MCF 10A (cell line): ENCODE measurements around the gene CCDC190. TPM values are rescaled to one million over a fixed set of nuclear protein-coding genes. Genes with fewer than 3 reads are reported as not detected.
A peak's percentile ranks its signal among the peaks of the same experiment; 100 is the strongest.
"Not testable (repeated sequence)": the region's sequence is repeated elsewhere in the genome, so short reads cannot be mapped to it uniquely, and the experiment has no call there.

ENCODE experiments used
- BruUV-seq: library from RNA; stranded (reverse); fragments of 400-500 nt; replicated peaks from 2 replicates; lab custom pipeline; 2021; lab: Mats Ljungman, UMichigan
- CTCF ChIA-PET: fragments of 300-600 bp; sonication (Branson Sonifier 250); formaldehyde crosslinking; extraction: SDS; loops from one replicate; lab custom pipeline; 2021; ENCODE audit warnings: antibody characterized with exemption, inconsistent platforms; lab: Yijun Ruan, JAX
- POLR2A ChIA-PET: fragments of 300-600, 350-650 bp; sonication (Branson Sonifier 250); formaldehyde crosslinking; extraction: SDS; loops from one replicate; lab custom pipeline; 2020; ENCODE audit warnings: antibody characterized with exemption, inconsistent platforms; lab: Yijun Ruan, JAX
- DNase-seq: peaks from one replicate; pipeline ENCODE4 v3.0.0-alpha.2; 2018; ENCODE audit not compliant: unreplicated experiment
- H3K27ac Mint-ChIP-seq: one replicate; pipeline ENCODE4 v1.8.0; 2022; ENCODE audit warnings: mild to moderate bottlenecking, low read depth, mixed read lengths; ENCODE audit not compliant: unreplicated experiment
- H3K27me3 Mint-ChIP-seq: one replicate; pipeline ENCODE4 v1.8.0; 2022; ENCODE audit warnings: mixed read lengths; ENCODE audit not compliant: insufficient read depth, unreplicated experiment
- H3K36me3 Mint-ChIP-seq: one replicate; pipeline ENCODE4 v1.8.0; 2022; ENCODE audit warnings: mild to moderate bottlenecking, moderate library complexity, mixed read lengths; ENCODE audit not compliant: insufficient read depth, unreplicated experiment
- H3K4me1 Mint-ChIP-seq: one replicate; pipeline ENCODE4 v1.8.0; 2022; ENCODE audit warnings: mixed read lengths; ENCODE audit not compliant: insufficient read depth, unreplicated experiment
- H3K4me3 Mint-ChIP-seq: one replicate; pipeline ENCODE4 v1.8.0; 2022; ENCODE audit warnings: mild to moderate bottlenecking, moderate library complexity, mixed read lengths; ENCODE audit not compliant: unreplicated experiment
- H3K9me3 Mint-ChIP-seq: one replicate; pipeline ENCODE4 v1.8.0; 2022; ENCODE audit warnings: mixed read lengths; ENCODE audit not compliant: unreplicated experiment
- CTCF ChIP-seq: fragments of 200-600 bp; IDR thresholded peaks from one replicate; pipeline ENCODE4 v1.8.0; 2022; ENCODE audit warnings: antibody characterized with exemption, mild to moderate bottlenecking; ENCODE audit not compliant: unreplicated experiment
- intact Hi-C: fragments of 100-400 bp; cut with micrococcal nuclease; formaldehyde crosslinking; loops from 2 replicates; pipeline ENCODE4 v1.14.1; 2022
- total RNA-seq: library from RNA; stranded (reverse); gene quantifications from 2 replicates; pipeline ENCODE4 v1.2.3, GENCODE V29; 2022

The CCDC190 gene
- total RNA-seq, 1 experiment from 2014 or later: not detected

- BruUV-seq: no TSS peak
- Mint-ChIP-seq H3K27ac (no peak overlapping the region), H3K9me3 (peaks cover 22% of the 10 kb centered on the region), H3K4me3 (no peak overlapping the region), H3K27me3 (peaks cover 54% of the 10 kb centered on the region), H3K36me3 (no peaks in the 10 kb centered on the region), H3K4me1 (no peaks in the 10 kb centered on the region)
- CTCF ChIA-PET: interaction anchor here (0.6 to 3.0 kb wide), 13 partner anchors 12 to 1447 kb away, joined by 3 to 20 read pairs (median 5); partner anchors contain the start of gene CCDC190
- peak; percentile 73 for DNase-seq
- POLR2A ChIA-PET: interaction anchor here (0.6 to 0.7 kb wide), 2 partner anchors 15 to 23 kb away, joined by 4 to 7 read pairs; no protein-coding TSS in a partner anchor
- no peak for TF ChIP-seq CTCF
- intact Hi-C loops: loop anchor here (1.0 kb wide), 1 partner anchor 9 kb away; no protein-coding TSS in a partner anchor
These were observed 13.0 kb upstream of the CCDC190 start for GRCh38 chr1:162873671-162874666.

- no TSS peak for BruUV-seq
- intact Hi-C loops: loop anchor here (1.0 kb wide), 1 partner anchor 8 kb away; no protein-coding TSS in a partner anchor
These were observed 12.0 kb upstream of the CCDC190 start for GRCh38 chr1:162872981-162873380.

GRCh38 chr1:162871417-162871816 is 10.4 kb upstream of the CCDC190 start:
- H3K27ac Mint-ChIP-seq, H3K4me1 Mint-ChIP-seq, DNase-seq, intact Hi-C loops, H3K4me3 Mint-ChIP-seq, BruUV-seq, H3K36me3 Mint-ChIP-seq: not testable (repeated sequence)
- ChIA-PET CTCF (interaction anchor here (0.6 to 3.0 kb wide), 4 partner anchors 11 to 632 kb away, joined by 3 to 20 read pairs (median 8); partner anchors contain the start of gene CCDC190), POLR2A (interaction anchor here (0.6 kb wide), 1 partner anchor 11 kb away, joined by 3 read pairs; no protein-coding TSS in a partner anchor)
- peaks cover 46% of the 10 kb centered on the region for H3K27me3 Mint-ChIP-seq
- peaks cover 22% of the 10 kb centered on the region for H3K9me3 Mint-ChIP-seq

More at GRCh38 chr1:162872981-162873380, 12.0 kb upstream of the CCDC190 start:
- no peak overlapping the region for H3K4me3 Mint-ChIP-seq
- peaks cover 54% of the 10 kb centered on the region for H3K27me3 Mint-ChIP-seq
- no peaks in the 10 kb centered on the region for H3K36me3 Mint-ChIP-seq
- H3K9me3 Mint-ChIP-seq: peaks cover 22% of the 10 kb centered on the region
- ChIA-PET POLR2A (interaction anchor here (1.2 kb wide), 1 partner anchor 14 kb away, joined by 3 read pairs; no protein-coding TSS in a partner anchor), CTCF (interaction anchor here (0.6 to 3.0 kb wide), 7 partner anchors 13 to 440 kb away, joined by 3 to 20 read pairs (median 8); partner anchors contain the start of gene CCDC190)
- no peaks in the 10 kb centered on the region for H3K4me1 Mint-ChIP-seq
- TF ChIP-seq CTCF: no peak
- DNase-seq: no peak
- no peak overlapping the region for H3K27ac Mint-ChIP-seq

GRCh38 chr1:162868972-162869371 is 8.0 kb upstream of the CCDC190 start:
- no peaks in the 10 kb centered on the region for H3K36me3 Mint-ChIP-seq
- ChIA-PET CTCF (interaction anchor here (1.0 to 1.6 kb wide), 4 partner anchors 9 to 299 kb away, joined by 4 to 7 read pairs (median 5); no protein-coding TSS in a partner anchor), POLR2A (no interaction called here)
- H3K27me3 Mint-ChIP-seq: peaks cover 36% of the 10 kb centered on the region
- TF ChIP-seq CTCF: no peak
- H3K4me3 Mint-ChIP-seq: no peak overlapping the region
- no peak overlapping the region for H3K27ac Mint-ChIP-seq
- BruUV-seq: no TSS peak
- no peaks in the 10 kb centered on the region for H3K4me1 Mint-ChIP-seq
- DNase-seq: no peak
- intact Hi-C loops: no loop called here
- H3K9me3 Mint-ChIP-seq: peaks cover 28% of the 10 kb centered on the region
